G401.6 (cell line): ENCODE results near the gene MNDA.

Source experiments
- FAIRE-seq: peaks from 2 replicates; lab custom pipeline; 2012; peaks lifted over from hg19 to GRCh38; lab: Jason Lieb, UNC

MNDA gene

DNA sequence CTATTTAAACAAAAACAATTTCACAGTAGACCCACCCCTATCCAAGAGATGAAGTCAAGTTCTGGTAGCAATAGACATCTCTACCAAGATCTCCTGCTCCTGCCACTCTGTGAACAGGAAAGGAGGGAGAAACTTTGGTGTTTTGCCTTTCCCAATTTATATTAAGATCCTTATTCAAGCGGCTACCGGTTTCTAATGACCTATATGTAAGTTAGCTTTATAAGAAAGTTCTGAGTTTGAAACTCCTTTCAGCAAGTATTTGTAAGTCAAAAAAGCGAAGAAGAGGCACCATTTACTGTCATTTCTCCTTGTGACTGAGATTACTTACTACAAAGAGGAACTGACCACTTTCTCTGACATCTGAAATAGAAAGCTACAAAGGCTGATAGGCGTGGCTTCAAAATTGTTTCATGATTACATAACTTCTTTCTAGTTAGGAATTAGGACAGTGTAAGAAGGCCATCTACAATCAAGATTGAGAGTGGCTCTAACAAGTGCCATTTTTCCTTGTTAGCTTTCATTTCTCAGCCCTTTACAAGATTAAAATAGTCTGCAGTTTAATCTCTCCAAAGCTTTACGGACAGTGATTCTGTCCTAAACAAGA is at the start of gene MNDA:
MNDA (plus strand) TSS at position 448 of the 604 bp plus-strand sequence. CDS start 10,803 bp downstream, outside the sequence.
- FAIRE-seq: no peak

DNA sequence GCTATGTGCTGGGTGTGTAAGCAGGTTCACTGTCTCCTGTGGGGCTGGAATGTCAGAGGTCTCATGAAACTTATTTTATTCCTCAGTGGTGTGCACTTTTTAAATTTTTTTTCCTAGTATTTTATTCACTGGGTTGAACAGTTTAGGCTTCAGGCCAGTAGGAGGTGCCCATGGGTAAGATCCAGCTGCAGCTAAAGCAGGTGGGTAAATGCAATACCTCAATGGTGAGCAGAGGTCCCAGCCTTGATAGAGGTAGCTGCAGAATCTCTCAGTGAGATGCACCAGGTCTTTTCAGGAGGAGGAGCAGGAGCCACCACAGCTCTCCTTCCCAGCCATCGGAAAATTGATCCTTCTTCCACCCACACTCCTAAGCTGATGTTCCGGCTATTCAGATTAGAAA is 37.5 kb upstream of the MNDA start:
- no peak for FAIRE-seq

DNA sequence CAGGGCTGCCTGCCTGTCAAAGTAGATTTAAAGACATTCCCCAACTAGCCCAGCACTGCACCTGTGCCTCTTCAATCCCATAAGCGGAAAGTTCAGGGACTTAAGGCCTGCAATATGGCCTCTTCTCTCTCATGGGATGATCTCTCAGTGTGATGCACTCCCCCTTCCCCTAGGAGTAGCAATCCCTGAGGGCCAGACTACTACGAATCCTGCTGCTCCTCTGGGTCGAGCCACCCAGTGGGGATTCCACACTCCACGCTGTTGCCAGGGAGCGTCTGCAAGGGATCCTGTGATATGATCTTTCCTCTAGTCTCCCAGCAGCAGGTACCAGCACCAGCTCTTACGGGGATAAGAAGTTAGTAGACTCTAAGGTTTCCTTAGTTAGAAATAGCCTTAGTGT is 36.9 kb upstream of the MNDA start:
- no peak for FAIRE-seq

DNA sequence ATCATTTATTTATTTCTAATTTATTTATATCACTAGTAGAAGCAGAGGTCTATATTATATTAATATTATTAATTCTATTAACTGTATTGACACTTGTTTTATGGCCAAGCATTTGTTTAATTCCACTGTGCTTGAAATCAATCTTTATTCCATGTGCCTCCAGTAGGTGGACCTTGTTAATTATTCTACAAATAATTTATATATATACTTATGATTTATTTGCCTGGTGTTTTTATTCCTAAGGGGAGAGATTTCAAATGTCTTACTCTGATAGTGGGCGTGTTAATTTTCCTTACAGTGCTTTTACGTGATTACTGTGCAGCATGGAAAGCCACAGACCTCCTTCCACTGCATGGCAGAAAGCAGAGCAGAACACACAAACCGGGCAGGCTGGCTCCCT is 32.6 kb upstream of the MNDA start:
- FAIRE-seq: no peak

DNA sequence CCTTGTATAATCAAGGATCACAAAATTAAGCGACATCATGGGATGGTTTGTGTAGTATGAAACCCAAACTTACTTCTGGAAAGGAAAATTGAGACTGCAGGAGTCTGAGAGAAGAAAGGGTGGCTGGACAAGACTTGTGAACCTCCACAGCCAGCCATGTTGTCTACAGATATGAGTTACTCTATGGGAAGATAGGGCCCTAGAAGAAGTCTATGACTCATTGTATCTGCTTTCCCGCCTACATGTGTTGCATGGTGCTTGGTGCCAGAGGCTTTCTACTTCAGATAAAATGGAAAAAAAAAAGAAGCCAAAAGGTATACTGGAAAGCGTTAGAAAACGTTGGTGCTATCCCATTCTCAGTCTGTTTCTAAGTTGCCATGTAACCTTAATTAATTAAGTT is 31.5 kb upstream of the MNDA start:
- FAIRE-seq: no peak

DNA sequence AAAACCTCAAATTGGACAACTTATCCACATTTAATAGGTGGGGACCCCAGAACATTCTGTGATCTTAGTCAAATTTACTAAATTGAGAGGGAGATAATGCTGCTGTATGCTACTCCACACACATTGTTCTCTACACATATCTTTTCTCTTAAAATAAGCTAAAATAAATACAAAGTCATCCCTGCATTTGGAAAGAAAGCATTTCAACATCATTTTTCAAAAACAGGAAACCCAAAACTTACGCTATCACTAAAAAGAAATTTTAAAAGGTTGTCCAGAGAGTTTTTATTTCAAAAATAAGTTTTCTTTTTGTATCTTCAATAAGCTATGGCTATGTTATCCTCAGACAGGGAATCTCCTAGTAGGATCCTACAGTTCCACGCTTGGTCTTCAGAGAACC is 30.6 kb upstream of the MNDA start:
- no peak for FAIRE-seq

DNA sequence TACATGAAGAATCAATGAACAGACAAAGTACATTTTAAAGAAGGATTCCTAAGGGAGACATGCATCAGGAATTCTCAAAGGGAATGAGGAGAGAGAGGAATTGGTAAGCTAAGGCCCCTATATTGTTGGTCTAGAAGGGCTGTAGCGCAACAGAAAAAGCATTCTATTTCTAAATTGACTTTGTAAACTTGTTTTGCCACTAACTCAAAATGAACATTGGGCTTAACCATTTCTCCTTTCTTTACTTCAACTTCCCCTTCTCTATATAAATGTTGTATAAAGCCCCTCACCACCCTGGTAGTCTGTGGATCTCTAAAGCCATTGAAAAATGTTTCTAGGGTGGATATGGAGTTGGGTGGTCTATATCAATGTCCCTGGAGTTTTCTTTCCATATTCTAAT is 29.8 kb upstream of the MNDA start:
- no peak for FAIRE-seq

DNA sequence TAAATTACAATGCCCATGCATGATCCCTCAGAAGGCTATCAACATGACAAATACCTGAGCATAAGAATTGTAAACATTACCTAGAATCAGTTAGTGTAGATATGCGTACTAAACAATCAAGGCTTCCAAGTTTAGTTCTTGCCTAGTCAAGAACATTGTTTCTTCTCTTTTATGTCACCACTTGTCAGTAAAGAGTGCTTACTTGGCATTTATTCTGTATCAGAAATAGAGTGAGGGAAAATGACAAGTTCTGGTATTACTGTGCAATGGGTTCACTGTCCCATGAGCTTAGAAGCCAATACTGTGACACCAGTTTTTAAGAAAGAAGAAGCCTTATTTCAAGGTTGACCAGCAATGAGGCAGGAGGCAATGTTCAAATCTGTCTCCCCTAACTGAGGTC is 27.5 kb upstream of the MNDA start:
- FAIRE-seq: no peak

DNA sequence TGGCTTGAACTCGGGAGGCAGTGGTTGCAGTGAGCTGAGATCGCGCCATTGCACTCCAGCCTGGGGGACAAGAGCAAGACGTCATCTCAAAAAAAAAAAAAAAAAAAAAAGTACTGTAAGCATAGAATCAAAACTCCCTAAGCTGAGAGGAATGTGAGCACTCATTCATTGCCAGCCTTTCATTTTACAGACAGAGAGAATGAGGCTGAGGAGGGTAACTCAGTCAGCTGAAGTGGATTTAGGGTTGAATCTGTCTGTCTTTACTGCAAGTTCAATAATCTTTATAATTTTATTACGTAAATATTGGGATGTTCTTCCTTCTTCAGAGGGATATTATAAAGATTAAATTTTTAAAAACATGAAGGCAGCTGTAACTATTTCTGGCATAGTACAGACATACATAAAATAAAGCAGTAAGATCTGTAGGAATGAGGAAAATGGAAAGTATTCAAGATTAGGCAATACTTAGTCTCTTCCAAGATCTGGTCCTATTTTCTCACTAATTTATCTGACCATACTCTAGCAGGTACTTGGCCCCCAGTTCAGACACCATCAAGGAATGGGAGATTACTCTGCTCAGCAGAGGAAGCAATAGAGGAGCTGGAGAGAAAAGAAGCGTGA is 24.1 kb upstream of the MNDA start:
- FAIRE-seq: no peak

DNA sequence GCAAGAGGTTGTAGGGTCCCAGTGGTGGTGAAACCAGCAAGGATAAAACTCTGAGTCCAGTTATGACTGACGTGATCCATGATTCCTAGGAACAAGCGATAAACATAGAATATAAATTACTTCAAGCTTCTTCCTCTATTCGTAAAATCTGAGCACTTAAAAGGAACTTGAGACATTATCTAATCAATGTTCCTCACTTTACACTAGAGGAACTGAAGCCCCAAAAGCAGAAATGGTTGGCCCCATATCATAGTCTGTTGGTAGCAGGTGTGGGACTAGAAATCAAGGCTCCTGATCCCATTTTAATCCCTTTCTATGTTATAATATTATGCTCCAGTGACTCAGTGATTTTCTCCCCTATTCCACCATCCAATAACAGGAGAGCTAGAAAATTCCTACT is 21.9 kb upstream of the MNDA start:
- FAIRE-seq: no peak

DNA sequence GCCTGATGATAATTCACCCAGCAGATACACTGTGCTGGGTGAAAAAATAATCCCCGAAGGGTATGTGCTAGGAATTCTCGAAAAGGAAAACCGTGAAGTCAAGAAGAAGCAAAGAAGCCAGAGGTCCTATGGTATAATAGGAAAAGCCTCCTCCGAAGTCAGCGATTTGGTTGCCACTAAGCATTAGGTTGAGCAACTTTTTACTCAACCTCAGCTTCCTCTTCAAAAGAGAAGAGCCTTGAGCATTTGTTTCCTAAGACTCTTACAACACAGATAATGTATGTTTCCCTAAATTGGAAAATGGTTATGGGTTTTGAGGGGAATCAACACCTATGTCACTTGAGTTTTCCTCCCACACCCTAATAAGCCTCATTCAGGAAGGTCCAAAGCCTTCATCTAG is 21.3 kb upstream of the MNDA start:
- no peak for FAIRE-seq

DNA sequence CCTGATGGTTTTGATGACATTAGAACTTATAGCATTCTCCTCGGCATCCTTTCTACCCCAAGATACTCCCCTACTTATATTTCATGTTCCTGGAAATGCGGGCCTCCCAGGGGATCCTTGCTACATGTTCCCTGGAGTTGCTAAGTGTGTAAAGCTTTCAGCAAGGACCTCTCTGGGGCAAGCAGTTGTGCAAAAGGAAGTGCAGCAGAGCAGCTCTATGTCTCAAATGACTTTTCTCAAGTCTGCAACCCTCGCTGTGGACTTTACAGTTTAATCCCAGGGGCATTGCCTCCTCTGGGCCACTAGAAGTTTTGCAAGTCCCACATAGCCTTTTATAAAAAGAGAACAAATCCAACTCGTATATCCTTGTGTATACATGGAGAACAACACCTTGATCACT is 20.8 kb upstream of the MNDA start:
- no peak for FAIRE-seq

DNA sequence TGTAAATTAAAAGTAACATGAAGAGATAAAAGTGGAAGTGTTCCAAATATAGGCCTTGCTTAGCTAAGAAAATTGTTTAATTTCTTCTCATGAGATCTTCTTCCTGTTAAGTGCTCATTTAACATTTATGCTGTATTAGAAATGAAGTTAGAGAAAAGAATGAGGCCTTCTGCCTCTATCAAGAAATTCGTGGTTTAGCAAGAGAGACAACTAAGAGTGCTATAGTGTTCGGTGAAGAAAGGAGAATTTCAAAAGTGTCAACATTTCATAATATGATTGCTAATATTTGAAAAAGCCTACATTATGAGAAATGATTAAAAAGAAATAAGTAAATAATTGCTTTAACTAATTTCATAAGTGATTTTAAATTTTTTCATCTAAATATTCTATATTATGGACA is 18.8 kb upstream of the MNDA start:
- no peak for FAIRE-seq

DNA sequence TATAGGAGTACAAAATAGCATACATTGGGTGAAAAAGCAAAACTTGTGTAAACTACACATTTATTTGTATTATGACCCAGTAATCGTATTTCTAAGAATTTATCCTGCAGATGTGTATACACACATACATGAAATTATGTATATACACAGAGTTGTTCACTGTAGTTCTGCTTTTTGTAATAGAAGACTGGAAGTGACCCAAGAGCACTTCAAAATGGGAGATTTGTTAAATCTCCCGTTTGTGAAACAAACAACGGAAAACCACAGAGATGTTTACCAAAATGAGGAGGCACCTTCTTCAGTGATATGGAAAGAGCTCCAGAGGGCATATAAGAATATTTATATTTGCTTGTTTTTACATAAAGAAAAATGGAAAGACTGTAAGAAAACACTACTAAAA is 18.0 kb upstream of the MNDA start:
- FAIRE-seq: no peak

DNA sequence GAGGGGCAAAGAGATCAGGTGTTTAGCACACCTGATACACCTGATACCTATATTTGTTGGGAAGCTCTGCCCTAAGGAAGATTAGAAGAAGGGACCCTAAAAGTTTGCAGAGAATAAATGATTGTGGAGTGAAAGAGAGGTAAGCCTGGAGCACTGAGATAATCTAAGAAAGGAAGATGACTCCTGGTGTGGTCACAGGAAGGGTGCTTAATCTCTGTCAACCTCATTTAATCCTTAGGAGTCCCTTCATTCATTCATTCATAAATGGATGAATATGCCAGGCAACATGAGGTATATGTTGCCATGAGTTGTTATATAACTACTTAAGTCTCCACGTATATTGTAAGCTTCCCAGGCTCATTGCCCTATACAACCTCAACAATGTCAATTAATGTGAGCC is 16.2 kb upstream of the MNDA start:
- no peak for FAIRE-seq

DNA sequence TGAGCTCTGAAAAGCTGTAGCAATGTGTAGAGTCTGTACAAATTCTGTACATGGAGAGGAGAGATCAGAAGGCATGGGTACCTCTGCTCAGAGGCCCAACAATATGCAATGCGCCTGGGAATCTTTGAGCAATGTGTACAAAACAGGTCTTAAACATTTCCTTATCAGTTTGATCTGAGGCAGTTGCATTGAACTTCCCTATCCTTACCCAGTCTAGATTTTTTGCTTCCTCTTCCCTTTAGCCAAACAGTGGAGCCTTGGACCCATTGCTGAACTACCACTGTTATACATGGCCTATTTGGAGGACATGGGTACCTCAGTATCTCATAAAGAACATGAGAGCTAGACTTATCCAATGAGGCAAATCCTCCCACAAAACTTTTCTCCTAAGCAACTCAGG is 12.6 kb upstream of the MNDA start:
- no peak for FAIRE-seq

DNA sequence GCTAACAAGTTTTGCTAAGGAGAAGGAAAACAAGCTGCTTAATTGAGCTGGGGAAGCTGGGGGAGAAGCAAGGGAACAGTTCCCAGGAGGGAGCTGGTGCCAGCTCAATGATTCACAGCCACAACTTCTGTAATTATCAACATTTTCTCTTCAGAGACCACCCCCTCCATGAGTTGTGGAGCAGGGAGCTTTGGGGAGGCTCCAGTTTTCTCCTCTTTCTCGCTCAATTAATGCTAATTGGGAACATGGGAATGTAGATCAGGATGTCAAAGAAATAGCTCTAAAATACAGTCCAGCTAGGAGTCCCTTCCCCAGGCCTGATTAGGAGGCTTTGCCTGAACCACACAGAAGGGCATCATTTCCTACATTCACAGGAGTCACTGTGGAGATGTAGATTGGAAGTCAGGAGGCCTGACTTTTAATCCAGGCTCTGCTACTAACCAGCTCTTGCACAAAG is 12.1 kb upstream of the MNDA start:
- no peak for FAIRE-seq

DNA sequence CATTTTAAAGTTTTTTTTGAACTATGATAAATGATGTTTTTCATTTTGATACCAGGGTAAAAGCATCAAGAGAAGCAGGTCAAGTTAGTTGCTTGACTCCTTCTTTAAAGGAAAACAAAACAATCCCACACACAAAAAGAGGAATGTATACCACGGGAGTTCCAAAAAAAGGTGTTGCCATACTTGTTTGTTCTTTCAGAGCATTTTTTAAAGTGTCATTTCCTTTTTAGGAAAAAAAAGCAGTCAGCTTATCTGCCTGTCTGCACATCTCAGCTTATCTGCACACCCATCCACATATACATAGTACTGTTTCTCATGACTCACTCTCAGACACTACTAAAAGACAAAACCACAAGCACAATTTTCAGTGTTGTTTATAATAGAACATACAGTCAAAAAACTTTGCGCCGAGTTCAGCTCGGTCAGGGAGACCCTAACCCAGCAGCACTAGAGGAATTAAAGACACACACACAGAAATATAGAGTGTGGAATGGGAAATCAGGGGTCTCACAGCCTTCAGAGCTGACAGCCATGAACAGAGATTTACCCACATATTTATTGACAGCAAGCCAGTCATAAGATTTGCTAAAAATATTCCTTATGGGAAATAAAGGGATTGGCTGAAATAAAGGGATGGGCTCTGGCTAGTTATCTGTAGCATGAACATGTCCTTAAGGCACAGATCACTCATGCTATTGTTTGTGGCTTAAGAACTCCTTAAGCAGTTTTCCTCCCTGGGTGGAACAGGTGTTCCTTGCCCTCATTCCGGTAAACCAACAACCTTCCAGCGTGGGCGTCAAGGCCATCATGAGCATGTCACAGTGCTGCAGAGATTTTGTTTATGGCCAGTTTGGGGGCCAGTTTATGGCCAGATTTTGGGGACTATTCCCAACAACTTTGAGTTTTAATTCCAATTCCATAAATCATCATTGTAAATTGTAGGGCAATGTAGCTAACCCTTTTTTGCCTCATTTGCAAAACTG is 11.4 kb upstream of the MNDA start:
- no peak for FAIRE-seq

DNA sequence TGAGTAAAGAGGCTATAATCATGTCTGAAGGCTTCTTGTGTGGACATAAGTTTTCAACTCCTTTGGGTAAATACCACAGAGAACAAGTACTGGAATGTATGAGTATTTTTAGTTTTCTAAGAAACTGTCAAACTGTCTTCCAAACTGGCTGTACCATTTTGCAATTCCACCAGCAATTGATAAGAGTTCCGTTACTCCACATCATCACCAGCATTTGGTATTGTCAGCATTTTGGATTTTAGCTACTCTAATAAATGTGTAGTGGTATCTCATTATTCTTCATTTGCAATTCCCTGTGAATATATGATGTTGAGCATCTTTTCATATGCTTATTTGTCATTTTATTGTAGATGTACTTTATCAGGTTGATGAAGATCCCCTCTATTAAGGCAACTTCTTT is 9.4 kb upstream of the MNDA start:
- no peak for FAIRE-seq

DNA sequence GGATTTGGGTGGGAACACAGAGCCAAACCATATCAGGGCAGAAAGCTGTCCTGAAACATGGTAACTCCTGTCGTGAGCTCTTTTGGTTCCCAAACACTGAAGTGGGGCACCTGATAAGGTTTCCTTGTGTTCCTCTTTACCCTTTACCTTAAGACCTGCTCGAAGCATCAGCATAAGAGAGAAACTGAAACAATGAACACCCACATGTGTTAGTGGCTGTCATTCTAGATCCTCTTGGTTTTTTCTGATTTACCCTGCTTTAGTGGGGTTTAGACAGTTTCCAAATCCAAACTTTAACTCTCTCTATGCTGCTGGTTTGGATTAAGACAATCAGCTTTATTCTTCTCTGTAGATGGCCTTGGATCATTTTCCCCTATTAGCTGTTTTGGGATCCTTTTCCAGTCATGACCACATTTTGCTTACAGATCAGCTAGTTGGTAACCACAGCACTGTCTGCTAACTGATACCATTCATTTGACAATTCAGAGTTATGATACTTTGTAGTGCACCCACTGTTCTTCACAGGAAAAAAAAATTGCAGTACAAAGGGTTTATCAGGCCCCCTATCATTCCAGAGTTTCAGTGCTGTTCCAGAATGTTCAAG is 975 bp upstream of the MNDA start:
- FAIRE-seq: no peak

DNA sequence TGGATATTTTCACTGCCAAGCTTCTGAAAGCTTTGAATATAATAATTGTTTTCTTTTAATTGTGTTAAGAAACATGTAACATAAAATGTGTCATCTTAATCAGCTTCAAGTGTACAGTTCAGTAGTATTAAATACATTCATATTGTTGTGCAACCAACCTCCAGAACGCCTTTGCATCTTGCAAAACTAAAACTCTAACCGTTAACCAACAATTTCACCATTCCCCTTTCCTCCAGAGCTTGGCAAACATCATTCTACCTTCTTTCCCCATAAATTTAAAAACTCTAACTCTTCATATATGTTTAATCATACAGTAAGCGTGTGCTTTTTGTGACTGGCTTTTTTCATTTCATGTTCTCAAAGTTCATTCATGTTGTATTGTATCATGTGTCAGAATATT is 2.1 kb downstream of the MNDA start:
- no peak for FAIRE-seq

DNA sequence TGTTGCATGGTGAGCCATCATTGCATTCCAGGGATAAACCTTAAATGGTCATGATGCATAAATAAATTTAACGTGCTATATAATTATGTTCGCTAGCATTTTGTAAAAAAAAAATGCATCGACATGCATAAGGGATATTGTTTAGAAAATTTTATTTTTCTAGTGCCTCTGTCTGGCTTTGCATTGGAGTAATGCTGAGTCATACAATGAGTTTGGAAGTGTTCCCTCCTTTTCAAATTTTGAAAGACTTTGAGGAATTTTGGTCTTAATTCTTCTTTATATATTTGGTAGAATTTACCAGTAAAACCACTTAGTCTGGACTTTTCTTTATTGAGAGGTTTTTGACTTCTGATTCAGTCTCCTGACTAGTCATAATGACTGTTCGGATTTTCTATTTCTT is 4.9 kb downstream of the MNDA start:
- no peak for FAIRE-seq

DNA sequence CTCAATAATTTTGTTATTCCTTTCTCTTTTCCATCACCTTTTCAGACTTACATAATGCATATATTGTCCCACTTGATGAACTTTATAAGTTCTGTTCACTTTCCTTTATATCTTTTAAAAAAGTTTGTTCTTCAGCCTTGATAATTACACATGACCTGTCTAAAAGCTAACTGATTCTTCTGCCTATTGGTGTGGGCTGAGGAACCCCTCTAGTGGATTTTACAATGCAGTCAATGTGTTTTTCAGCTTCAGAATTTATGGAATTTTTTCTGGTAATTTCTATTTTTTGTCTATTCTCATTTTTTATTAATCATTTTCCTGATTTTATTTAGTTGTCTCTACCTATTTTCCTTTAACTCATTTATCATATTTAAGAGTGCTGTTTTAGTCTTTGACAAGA is 7.5 kb downstream of the MNDA start:
- no peak for FAIRE-seq
